ACHN (cell line): Measurements from ENCODE around the gene STXBP2.

Source experiments
- DNase-seq: peaks from one replicate; pipeline ENCODE4 v3.0.0-alpha.2; 2015
- in situ Hi-C: cut with HindIII; loops from 2 replicates; pipeline ENCODE4 v1.10.0; 2017; ENCODE audit warnings: low sequenced_read_pairs, low pct_ligation_motif_present, low pct_unique_long_range_greater_than_20kb

STXBP2 gene

GRCh38 chr19:7611541-7612279 lies 25.2 kb upstream of the STXBP2 start:
- no peak for DNase-seq
- in situ Hi-C loops = no loop called here

GRCh38 chr19:7612282-7613274 lies 24.3 kb upstream of the STXBP2 start:
- no peak for DNase-seq
- in situ Hi-C loops = no loop called here

DNA sequence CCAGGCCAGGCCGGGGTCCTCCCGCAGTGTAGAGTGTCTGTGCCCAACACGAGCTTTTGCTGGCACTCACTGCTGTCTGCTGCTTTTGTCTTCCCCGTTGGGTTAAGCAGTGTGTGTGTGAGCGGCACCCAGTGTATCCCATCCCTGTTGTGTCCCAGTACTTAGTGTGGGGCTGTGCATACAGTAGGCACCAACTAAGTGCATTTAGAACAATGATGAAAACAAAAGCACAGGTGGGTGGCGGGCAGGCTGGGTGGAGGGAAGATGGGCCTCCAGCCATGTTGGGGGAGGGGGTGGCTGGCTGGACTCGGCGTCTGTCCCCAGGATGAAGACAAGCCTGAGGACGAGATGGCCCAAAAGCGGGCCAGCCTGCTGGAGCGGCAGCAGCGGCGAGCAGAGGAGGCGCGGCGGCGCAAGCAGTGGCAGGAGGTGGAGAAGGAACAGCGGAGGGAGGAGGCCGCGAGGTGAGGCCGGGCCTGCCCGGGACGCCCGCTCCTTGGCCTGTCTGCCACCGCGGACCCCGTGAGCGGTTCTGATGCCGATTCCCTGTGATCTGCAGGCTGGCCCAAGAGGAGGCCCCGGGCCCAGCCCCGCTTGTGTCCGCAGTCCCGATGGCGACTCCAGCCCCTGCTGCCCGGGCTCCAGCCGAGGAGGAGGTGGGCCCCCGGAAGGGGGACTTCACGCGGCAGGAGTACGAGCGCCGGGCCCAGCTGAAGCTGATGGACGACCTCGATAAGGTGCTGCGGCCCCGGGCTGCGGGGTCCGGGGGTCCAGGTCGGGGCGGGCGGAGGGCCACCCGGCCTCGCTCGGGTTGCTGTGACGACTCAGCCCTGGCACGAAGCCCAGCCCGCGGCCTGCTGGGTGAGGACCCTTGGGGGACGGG lies 21.8 kb upstream of the STXBP2 start:
- in situ Hi-C loops = no loop called here

GRCh38 chr19:7617172-7617571 lies 19.7 kb upstream of the STXBP2 start:
- in situ Hi-C loops = no loop called here
- DNase-seq = no peak

More for the DNA sequence above, 21.8 kb upstream of the STXBP2 start:
- DNase-seq = no peak

- in situ Hi-C loops = no loop called here
- no peak for DNase-seq
Observed at GRCh38 chr19:7617735-7618134, 19.2 kb upstream of the STXBP2 start.

DNA sequence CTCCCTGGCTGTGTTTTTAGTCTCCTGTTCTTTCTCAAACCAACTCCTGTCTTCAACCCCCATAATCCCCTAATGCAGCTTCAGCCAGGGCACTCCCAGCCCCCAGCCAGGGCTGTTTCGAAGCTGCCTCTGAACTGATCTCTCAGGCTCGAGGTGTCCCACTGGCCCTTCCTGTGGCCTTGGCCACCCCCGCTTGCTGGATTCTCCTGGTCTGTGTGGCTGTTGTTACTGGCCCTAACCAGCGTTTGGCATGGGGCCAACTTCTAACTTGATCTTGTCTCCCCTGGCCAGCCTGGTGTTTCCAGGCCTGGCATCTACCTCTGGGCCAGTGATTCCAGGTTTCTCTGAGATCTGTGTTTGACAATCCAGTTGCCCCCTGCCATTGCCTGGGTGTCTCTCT lies 18.6 kb upstream of the STXBP2 start:
- in situ Hi-C loops = no loop called here
- DNase-seq = no peak

- in situ Hi-C loops = no loop called here
- no peak for DNase-seq
Observed at GRCh38 chr19:7618771-7619510, 18.0 kb upstream of the STXBP2 start.

GRCh38 chr19:7619671-7620441 lies 17.1 kb upstream of the STXBP2 start:
- in situ Hi-C loops = no loop called here
- DNase-seq = no peak

DNA sequence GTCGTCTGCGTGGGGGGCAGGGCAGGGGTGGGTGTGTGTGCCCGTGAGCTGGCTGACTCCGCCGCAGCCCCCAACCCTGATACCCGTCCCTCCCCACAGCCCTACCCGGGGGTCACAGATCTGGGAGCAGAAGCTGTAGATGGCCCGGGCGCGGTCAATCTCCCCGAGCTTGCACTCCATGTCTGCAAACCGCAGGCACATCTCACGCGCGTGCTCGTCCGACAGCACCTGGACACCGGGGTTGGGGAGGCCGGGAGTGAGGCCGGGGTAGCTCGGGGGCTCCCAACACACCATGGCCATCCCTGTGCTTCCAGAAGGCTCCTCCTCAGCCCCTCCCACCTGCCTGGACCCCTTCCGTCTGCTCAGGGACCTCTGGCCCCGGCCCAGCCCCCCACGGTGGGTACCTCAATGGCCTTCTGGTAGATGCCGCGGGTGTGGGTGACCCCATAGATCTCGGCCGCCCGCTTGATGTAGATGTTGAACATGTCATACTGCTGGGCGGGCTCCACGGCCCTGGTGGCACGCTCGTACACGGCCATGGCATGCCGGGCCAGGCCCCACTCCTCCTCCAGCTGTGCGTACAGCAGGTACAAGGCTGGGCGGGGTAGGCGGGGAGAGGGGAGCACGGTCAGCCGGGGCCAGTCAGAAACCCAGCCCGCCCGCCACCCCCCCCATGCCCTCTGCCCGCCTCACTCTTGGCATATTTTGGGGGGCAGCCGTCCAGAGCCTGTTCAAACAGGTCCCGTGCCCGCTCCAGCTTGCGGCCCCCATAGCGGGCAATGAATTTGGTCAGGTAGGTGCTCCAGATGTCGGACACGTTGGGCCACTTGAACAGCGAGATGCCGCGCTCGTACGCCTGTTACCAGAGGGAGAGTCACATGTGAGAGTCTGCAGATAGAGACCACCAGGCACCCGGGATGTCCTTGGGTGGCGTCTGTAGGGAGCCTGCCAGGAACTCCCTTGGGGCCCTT lies 16.2 kb upstream of the STXBP2 start:
- DNase-seq = no peak
- in situ Hi-C loops = no loop called here

DNA sequence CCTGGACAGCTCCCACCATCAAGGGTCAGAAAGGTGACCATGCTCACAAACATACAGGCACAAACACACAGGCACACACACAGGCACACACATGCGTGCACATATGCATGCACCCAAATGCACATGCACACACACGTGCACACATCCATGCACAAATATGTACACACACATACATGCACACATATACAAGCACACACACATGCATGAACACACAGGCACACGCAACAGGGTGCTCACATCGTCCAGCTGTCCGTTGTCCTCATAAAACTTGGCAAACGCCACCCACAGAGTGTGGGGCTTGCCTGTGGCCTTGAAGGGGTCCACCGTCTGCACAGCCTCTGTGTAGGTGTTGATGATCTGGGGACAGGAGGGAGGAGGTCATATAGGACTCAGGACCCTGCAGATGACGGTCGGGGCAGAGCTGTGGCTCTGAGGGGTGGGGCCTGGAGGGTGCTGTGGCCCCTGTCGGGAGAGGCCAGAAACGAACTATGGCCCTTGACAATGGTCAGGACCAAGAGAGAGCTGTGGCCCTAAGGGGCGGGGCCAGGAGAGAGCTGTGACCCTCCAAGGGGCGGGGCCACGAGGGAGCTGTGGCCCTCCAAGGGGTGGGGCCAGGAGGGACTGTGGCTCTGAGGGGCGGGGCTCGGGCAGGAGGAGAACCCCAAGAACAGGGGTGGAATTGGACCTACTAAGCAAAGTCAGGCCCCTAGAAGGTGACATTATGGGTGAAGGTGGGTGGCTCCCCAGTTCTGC lies 13.8 kb upstream of the STXBP2 start:
- no peak for DNase-seq
- in situ Hi-C loops = no loop called here

- DNase-seq = no peak
- in situ Hi-C loops = no loop called here
Observed at GRCh38 chr19:7623725-7624603, 12.9 kb upstream of the STXBP2 start.

DNA sequence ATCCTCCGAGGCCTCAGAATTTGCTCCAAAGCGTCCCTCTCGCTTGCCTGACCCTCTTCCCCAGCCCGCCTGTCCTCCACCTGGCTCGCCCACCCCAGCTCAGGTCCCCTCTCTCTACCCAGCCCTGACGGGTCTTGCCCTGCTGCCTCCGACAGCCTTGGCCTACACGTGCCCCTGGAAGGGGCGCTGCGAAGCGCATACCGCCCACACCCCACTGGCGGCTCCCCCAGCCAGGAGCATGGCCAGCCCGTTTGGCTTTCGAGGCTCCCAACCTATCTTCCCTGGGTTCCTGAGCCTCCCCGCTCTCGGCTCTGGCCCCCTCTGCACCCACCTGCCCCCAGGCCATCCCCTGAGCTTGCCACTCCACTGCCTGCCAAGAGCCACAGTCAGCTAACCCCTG lies 12.1 kb upstream of the STXBP2 start:
- DNase-seq = no peak
- in situ Hi-C loops = no loop called here

GRCh38 chr19:7625763-7626372 lies 11.0 kb upstream of the STXBP2 start:
- no peak for DNase-seq
- in situ Hi-C loops = no loop called here

DNA sequence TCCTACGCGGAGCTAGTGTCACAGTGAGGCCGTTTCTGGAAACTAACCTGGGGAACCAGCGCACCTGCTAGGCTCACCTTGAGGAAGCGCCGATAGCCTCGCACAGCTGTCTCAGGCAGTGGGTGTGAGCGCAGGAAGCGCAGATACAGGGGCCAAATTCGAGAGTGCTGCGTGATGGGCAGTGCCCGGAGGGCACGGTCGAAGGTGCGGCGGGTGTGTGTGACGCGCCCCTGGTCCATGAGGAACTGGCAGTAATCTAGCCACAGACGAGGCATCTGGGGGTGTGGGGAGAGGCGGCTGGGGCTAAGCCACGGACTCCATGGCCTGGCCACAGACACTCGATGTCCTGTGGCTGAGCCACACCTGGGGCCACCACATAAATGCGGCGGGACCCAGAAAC lies 9.7 kb upstream of the STXBP2 start:
- in situ Hi-C loops = no loop called here

More for the DNA sequence above, 9.7 kb upstream of the STXBP2 start:
- no peak for DNase-seq
